SK-N-SH treated with all-trans-retinoic acid at 6 μM for 48 hours (cell line): Measurements from ENCODE around the gene PFKFB4.

ENCODE experiments used
- PPARA ChIP-seq: fragments of 250-450 bp; sonication (Bioruptor Pico); IDR thresholded peaks from 2 replicates; pipeline ENCODE4 v1.5.0; 2020; ENCODE audit warnings: mild to moderate bottlenecking, borderline replicate concordance
- ZFP30 ChIP-seq: fragments of 450-650 bp; formaldehyde crosslinking; IDR thresholded peaks from 2 replicates; pipeline ENCODE4 v1.5.0; 2022; ENCODE audit warnings: mild to moderate bottlenecking, moderate library complexity

DNA sequence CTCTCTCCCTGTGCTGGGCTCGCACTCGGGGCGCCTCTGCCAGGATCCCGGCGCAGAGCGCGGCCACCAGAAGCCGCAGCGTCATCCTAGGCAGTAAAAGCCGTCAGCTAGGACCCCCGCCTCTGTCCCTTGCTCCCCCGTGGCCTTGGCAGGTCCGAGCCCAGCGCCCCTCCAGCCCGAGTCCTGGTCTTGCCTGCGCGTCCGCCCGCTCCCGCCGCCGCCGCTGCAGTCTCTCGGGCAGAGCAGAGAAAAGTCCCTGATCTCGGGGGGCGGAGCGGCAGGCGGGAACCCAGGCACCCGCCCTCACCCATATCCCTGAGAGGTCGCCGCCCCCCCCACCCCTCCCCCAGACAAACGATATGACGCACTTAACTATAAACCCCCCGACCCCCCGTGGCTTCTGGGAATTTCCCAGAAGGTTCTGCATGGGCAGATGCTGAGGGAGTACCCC is 38.5 kb upstream of the PFKFB4 start, which contains the start of gene COL7A1:
- TF ChIP-seq PPARA (CRISPR knock-in tag) (no peak), ZFP30 (no peak)
